Stimulated activated CD8-positive, alpha-beta memory T cell treated with anti-CD3 and anti-CD28 coated beads, Interleukin-12 subunit alpha, Interleukin-12 subunit beta, amount 100 ng/mL, for 24 hours (primary cell): ENCODE data around the gene PTPN13.

Source experiments
- DNase-seq: peaks from one replicate; pipeline ENCODE4 v3.0.0-alpha.2; 2020; ENCODE audit errors: extremely low read depth

PTPN13 gene

DNA sequence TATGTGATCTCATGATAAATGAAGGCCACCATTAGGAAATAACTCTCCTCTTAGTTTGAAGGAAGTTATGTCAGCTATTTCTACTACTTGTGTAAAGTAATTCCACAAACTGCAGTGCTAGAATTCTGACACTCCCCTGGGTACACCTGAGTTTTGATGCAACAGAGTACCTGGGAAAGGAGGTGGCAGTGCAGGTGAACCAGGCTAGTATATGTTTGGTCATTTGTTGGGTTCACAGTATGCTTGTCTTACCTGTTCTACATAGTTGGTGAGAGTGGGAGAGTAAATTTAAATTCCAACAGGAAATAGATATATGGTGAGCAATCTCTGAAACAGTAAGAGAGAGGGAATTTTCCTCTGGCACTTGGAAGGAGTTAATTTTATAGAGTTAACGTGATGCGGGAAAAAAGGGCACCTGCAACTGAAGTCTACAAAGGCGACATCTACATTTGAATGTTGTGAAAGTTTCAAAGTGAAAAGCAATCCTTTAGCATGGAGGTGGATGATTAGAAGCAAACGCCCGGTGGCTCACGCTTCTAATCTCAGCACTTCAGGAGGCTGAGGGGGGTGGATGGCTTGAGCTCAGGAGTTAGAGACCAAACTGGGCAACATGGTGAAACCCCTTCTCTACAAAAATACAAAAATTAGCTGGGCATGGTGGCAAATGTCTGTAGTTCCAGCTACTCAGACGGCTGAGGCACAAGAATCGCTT lies 263.4 kb downstream of the PTPN13 start:
- no peak for DNase-seq
